SK-N-SH treated with all-trans-retinoic acid at 6 μM for 48 hours (cell line): ENCODE results near the gene CCDC57.

Experiments
- ATAC-seq: fragments of 200-7000 bp; cut with Tn5 transposase; 3 replicates; pipeline ENCODE4 v1.9.1; 2020; ENCODE audit warnings: mild to moderate bottlenecking, moderate library complexity
- ARNTL ChIP-seq: fragments of 450-650 bp; formaldehyde crosslinking; IDR thresholded peaks from 2 replicates; pipeline ENCODE4 v1.5.0; 2020; ENCODE audit warnings: low read depth, mild to moderate bottlenecking, moderate library complexity, borderline replicate concordance
- BACH2 ChIP-seq: fragments of 250-450 bp; sonication (Bioruptor Pico); IDR thresholded peaks from 2 replicates; pipeline ENCODE4 v1.9.0; 2021; ENCODE audit warnings: mild to moderate bottlenecking, borderline replicate concordance
- CREB5 ChIP-seq: fragments of 250-450 bp; sonication (Bioruptor Pico); IDR thresholded peaks from 2 replicates; pipeline ENCODE4 v1.5.1; 2020; ENCODE audit warnings: low read depth, mild to moderate bottlenecking, moderate library complexity
- CSRNP3 ChIP-seq: fragments of 250-450 bp; sonication (Bioruptor Pico); IDR thresholded peaks from 2 replicates; pipeline ENCODE4 v1.5.1; 2021; ENCODE audit warnings: mild to moderate bottlenecking, moderate library complexity
- ESRRG ChIP-seq: fragments of 250-450 bp; sonication (Bioruptor Pico); IDR thresholded peaks from 2 replicates; pipeline ENCODE4 v1.6.1; 2021; ENCODE audit warnings: mild to moderate bottlenecking
- GLIS3 ChIP-seq: fragments of 250-450 bp; sonication (Bioruptor Pico); IDR thresholded peaks from 2 replicates; pipeline ENCODE4 v1.5.0; 2020; ENCODE audit warnings: mild to moderate bottlenecking, moderate library complexity
- ISL1 ChIP-seq: fragments of 250-450 bp; sonication (Bioruptor Pico); IDR thresholded peaks from 2 replicates; pipeline ENCODE4 v2.1.2; 2022; ENCODE audit warnings: mild to moderate bottlenecking, moderate library complexity
- OSR1 ChIP-seq: fragments of 250-450 bp; sonication (Bioruptor Pico); IDR thresholded peaks from 2 replicates; pipeline ENCODE4 v1.8.0; 2022; ENCODE audit warnings: moderate library complexity, mild to moderate bottlenecking, inconsistent platforms
- PATZ1 ChIP-seq: fragments of 250-450 bp; sonication (Bioruptor Pico); IDR thresholded peaks from 2 replicates; pipeline ENCODE4 v1.8.0; 2020; ENCODE audit warnings: mild to moderate bottlenecking, moderate library complexity, borderline replicate concordance
- PPARA ChIP-seq: fragments of 250-450 bp; sonication (Bioruptor Pico); IDR thresholded peaks from 2 replicates; pipeline ENCODE4 v1.5.0; 2020; ENCODE audit warnings: mild to moderate bottlenecking, borderline replicate concordance
- RARB ChIP-seq: fragments of 250-450 bp; sonication (Bioruptor Pico); IDR thresholded peaks from 2 replicates; pipeline ENCODE4 v1.8.0; 2021; ENCODE audit warnings: mild to moderate bottlenecking, moderate library complexity
- SNAI2 ChIP-seq: fragments of 250-450 bp; sonication (Bioruptor Pico); IDR thresholded peaks from 2 replicates; pipeline ENCODE4 v1.5.0; 2020; ENCODE audit warnings: mild to moderate bottlenecking, moderate library complexity
- TCF4 ChIP-seq: fragments of 250-450 bp; sonication (Bioruptor Pico); IDR thresholded peaks from 2 replicates; pipeline ENCODE4 v1.8.0; 2021; ENCODE audit warnings: mild to moderate bottlenecking, moderate library complexity, borderline replicate concordance
- TOX ChIP-seq: fragments of 250-450 bp; sonication (Bioruptor Pico); IDR thresholded peaks from 2 replicates; pipeline ENCODE4 v1.8.0; 2021; ENCODE audit warnings: mild to moderate bottlenecking, moderate library complexity, borderline replicate concordance
- TSHZ2 ChIP-seq: fragments of 250-450 bp; sonication (Bioruptor Pico); IDR thresholded peaks from 2 replicates; pipeline ENCODE4 v1.5.0; 2020; ENCODE audit warnings: mild to moderate bottlenecking, moderate library complexity
- ZC3H10 ChIP-seq: fragments of 250-450 bp; sonication (Bioruptor Pico); IDR thresholded peaks from 2 replicates; pipeline ENCODE4 v1.5.1; 2021; ENCODE audit warnings: mild to moderate bottlenecking, moderate library complexity
- ZFP3 ChIP-seq: fragments of 250-450 bp; sonication (Bioruptor Pico); IDR thresholded peaks from 2 replicates; pipeline ENCODE4 v1.5.0; 2020; ENCODE audit warnings: mild to moderate bottlenecking, moderate library complexity
- ZNF565 ChIP-seq: fragments of 450-650 bp; formaldehyde crosslinking; conservative IDR thresholded peaks from 2 replicates; pipeline ENCODE4 v1.5.0; 2020; ENCODE audit warnings: low read depth, mild to moderate bottlenecking, moderate library complexity
- ZNF70 ChIP-seq: fragments of 450-650 bp; formaldehyde crosslinking; IDR thresholded peaks from 2 replicates; pipeline ENCODE4 v1.5.0; 2020; ENCODE audit warnings: mild to moderate bottlenecking, moderate library complexity
- ZNF8 ChIP-seq: fragments of 450-650 bp; formaldehyde crosslinking; IDR thresholded peaks from 2 replicates; pipeline ENCODE4 v1.5.0; 2020; ENCODE audit warnings: mild to moderate bottlenecking, moderate library complexity

CCDC57 gene

GRCh38 chr17:82097184-82097918 is 115.3 kb downstream of the CCDC57 start:
- peak; percentile 48 for ATAC-seq

GRCh38 chr17:82096709-82097183 is 115.9 kb downstream of the CCDC57 start:
- TF ChIP-seq TSHZ2, result no peak
- no peak for TF ChIP-seq ESRRG (CRISPR knock-in tag)
- no peak for TF ChIP-seq PPARA (CRISPR knock-in tag)
- no peak for TF ChIP-seq ZNF565 (CRISPR knock-in tag)
- TF ChIP-seq TOX, result no peak
- no peak for TF ChIP-seq ZNF70 (CRISPR knock-in tag)
- no peak for TF ChIP-seq ZNF8 (CRISPR knock-in tag)
- no peak for TF ChIP-seq SNAI2 (CRISPR knock-in tag)
- no peak for ATAC-seq

More at GRCh38 chr17:82097184-82097918, 115.3 kb downstream of the CCDC57 start:
- TF ChIP-seq TCF4 (CRISPR knock-in tag), result no peak
- TF ChIP-seq ZNF8 (CRISPR knock-in tag), result no peak
- no peak for TF ChIP-seq CSRNP3 (CRISPR knock-in tag)

- ATAC-seq, result no peak
- TF ChIP-seq CSRNP3 (CRISPR knock-in tag) (no peak), CREB5 (CRISPR knock-in tag) (no peak), ESRRG (CRISPR knock-in tag) (no peak), SNAI2 (CRISPR knock-in tag) (no peak), ZNF565 (CRISPR knock-in tag) (no peak), BACH2 (CRISPR knock-in tag) (no peak), RARB (CRISPR knock-in tag) (no peak), OSR1 (no peak), PATZ1 (CRISPR knock-in tag) (no peak), ZFP3 (CRISPR knock-in tag) (no peak), ISL1 (CRISPR knock-in tag) (no peak), PPARA (CRISPR knock-in tag) (no peak), ZC3H10 (CRISPR knock-in tag) (no peak), ZNF8 (CRISPR knock-in tag) (no peak), ARNTL (CRISPR knock-in tag) (no peak), GLIS3 (CRISPR knock-in tag) (no peak), TCF4 (CRISPR knock-in tag) (no peak), ZNF70 (CRISPR knock-in tag) (no peak)
Observed at GRCh38 chr17:82095777-82096708, 116.6 kb downstream of the CCDC57 start.
